Activated CD8-positive, alpha-beta T cell treated with anti-CD3 and anti-CD28 coated beads, Interleukin-2, amount 10 ng/mL, durations not matched to agents 7 days and 5 days (primary cell): ENCODE results near the gene SOX15. TPM values are rescaled to one million over a fixed set of nuclear protein-coding genes. Genes with fewer than 3 reads are reported as not detected.
A peak's percentile ranks its signal among the peaks of the same experiment; 100 is the strongest.
"Not testable (repeated sequence)": the region's sequence is repeated elsewhere in the genome, so short reads cannot be mapped to it uniquely, and the experiment has no call there.

Experiments
- ATAC-seq: fragments of 150-1000 bp; cut with Tn5 transposase; one replicate; pipeline ENCODE4 v1.10.0; 2021; ENCODE audit warnings: moderate library complexity
- CTCF ChIA-PET: fragments of 350-600 bp; sonication (Branson Sonifier 250); formaldehyde crosslinking; loops from one replicate; lab custom pipeline; 2021; ENCODE audit warnings: antibody characterized with exemption; lab: Charles Lee
- POLR2A ChIA-PET: fragments of 350-600 bp; sonication (Branson Sonifier 250); formaldehyde crosslinking; loops from one replicate; lab custom pipeline; 2021; ENCODE audit warnings: antibody characterized with exemption; lab: Charles Lee
- DNase-seq: peaks from one replicate; pipeline ENCODE4 v3.0.0-alpha.2; 2020
- H3K27ac Mint-ChIP-seq: one replicate; pipeline ENCODE4 v1.8.0; 2021; ENCODE audit warnings: mild to moderate bottlenecking, mixed read lengths
- H3K27me3 Mint-ChIP-seq: one replicate; pipeline ENCODE4 v1.8.0; 2021; ENCODE audit warnings: low read depth, mixed read lengths
- H3K36me3 Mint-ChIP-seq: one replicate; pipeline ENCODE4 v1.8.0; 2021; ENCODE audit warnings: low read depth, mixed read lengths
- H3K4me1 Mint-ChIP-seq: one replicate; pipeline ENCODE4 v1.8.0; 2021; ENCODE audit warnings: low read depth, mixed read lengths
- H3K4me3 Mint-ChIP-seq: one replicate; pipeline ENCODE4 v1.8.0; 2021; ENCODE audit warnings: mild to moderate bottlenecking, mixed read lengths
- H3K9me3 Mint-ChIP-seq: one replicate; pipeline ENCODE4 v1.8.0; 2022; ENCODE audit warnings: mixed read lengths; ENCODE audit not compliant: insufficient read depth
- total RNA-seq, 2 experiments: library from RNA; stranded (reverse); gene quantifications; one replicate each; pipeline ENCODE4 v1.2.3, GENCODE V29; 2021

Gene SOX15
- total RNA-seq, 2 experiments from 2014 or later, result 0.29 to 0.34 TPM

GRCh38 chr17:7626307-7626706 is 36.4 kb upstream of the SOX15 start:
- Mint-ChIP-seq H3K27ac (no peak overlapping the region), H3K4me3 (peak overlapping the region; percentile 89), H3K27me3 (no peaks in the 10 kb centered on the region), H3K36me3 (peaks cover 5% of the 10 kb centered on the region), H3K4me1 (peaks cover 13% of the 10 kb centered on the region), H3K9me3 (no peaks in the 10 kb centered on the region)
- ChIA-PET CTCF (interaction anchor here (1.2 to 5.9 kb wide), 4 partner anchors 24 to 66 kb away, joined by 3 to 49 read pairs (median 4); partner anchors contain the start of genes TP53 and WRAP53), POLR2A (interaction anchor here (0.6 to 9.6 kb wide), 2 partner anchors 61 to 313 kb away, joined by 3 to 101 read pairs; partner anchors contain the start of genes TP53 and WRAP53)
- no peak for DNase-seq
- no peak for ATAC-seq

GRCh38 chr17:7625749-7626148 is 35.9 kb upstream of the SOX15 start:
- not testable (repeated sequence) for H3K27ac Mint-ChIP-seq, H3K9me3 Mint-ChIP-seq, H3K4me3 Mint-ChIP-seq, H3K27me3 Mint-ChIP-seq, H3K36me3 Mint-ChIP-seq, DNase-seq, ATAC-seq
- CTCF ChIA-PET, result interaction anchor here (5.9 kb wide), 1 partner anchor 61 kb away, joined by 49 read pairs; the partner anchor contains the start of genes TP53 and WRAP53
- peaks cover 13% of the 10 kb centered on the region for H3K4me1 Mint-ChIP-seq
- POLR2A ChIA-PET, result interaction anchor here (0.6 to 9.6 kb wide), 2 partner anchors 61 to 312 kb away, joined by 3 to 101 read pairs; partner anchors contain the start of genes TP53 and WRAP53

- no peak overlapping the region for H3K4me3 Mint-ChIP-seq
- H3K27ac Mint-ChIP-seq, result no peak overlapping the region
- H3K36me3 Mint-ChIP-seq, result peaks cover 5% of the 10 kb centered on the region
- peaks cover 13% of the 10 kb centered on the region for H3K4me1 Mint-ChIP-seq
- DNase-seq, result no peak
- H3K9me3 Mint-ChIP-seq, result no peaks in the 10 kb centered on the region
- peaks cover 2% of the 10 kb centered on the region for H3K27me3 Mint-ChIP-seq
- no peak for ATAC-seq
- CTCF ChIA-PET, result interaction anchor here (1.2 to 5.9 kb wide), 2 partner anchors 9 to 63 kb away, joined by 3 to 49 read pairs; partner anchors contain the start of genes TP53 and WRAP53
- POLR2A ChIA-PET, result no interaction called here
Observed at GRCh38 chr17:7623661-7624060, 33.8 kb upstream of the SOX15 start.

- H3K4me3 Mint-ChIP-seq, result no peak overlapping the region
- no peaks in the 10 kb centered on the region for H3K4me1 Mint-ChIP-seq
- no peaks in the 10 kb centered on the region for H3K36me3 Mint-ChIP-seq
- no peak for DNase-seq
- no peak for ATAC-seq
- no peak overlapping the region for H3K27ac Mint-ChIP-seq
- H3K27me3 Mint-ChIP-seq, result peaks cover 2% of the 10 kb centered on the region
- POLR2A ChIA-PET, result interaction anchor here (1.1 kb wide), 1 partner anchor 66 kb away, joined by 3 read pairs; no protein-coding TSS in a partner anchor
- CTCF ChIA-PET, result no interaction called here
- no peaks in the 10 kb centered on the region for H3K9me3 Mint-ChIP-seq
Observed at GRCh38 chr17:7620835-7621234, 30.9 kb upstream of the SOX15 start.

- DNase-seq (no peak), ATAC-seq (no peak)
- Mint-ChIP-seq H3K27ac (no peak overlapping the region), H3K4me1 (peaks cover 5% of the 10 kb centered on the region), H3K9me3 (no peaks in the 10 kb centered on the region), H3K4me3 (no peak overlapping the region), H3K36me3 (peaks cover 2% of the 10 kb centered on the region), H3K27me3 (peaks cover 2% of the 10 kb centered on the region)
- POLR2A ChIA-PET, result no interaction called here
- CTCF ChIA-PET, result interaction anchor here (1.3 kb wide), 1 partner anchor 10 kb away, joined by 4 read pairs; no protein-coding TSS in a partner anchor
Observed at GRCh38 chr17:7618608-7619007, 28.7 kb upstream of the SOX15 start.

GRCh38 chr17:7615265-7615747 is 25.4 kb upstream of the SOX15 start:
- peak overlapping the region; percentile 85 for H3K27ac Mint-ChIP-seq
- POLR2A ChIA-PET, result interaction anchor here (0.6 to 4.4 kb wide), 6 partner anchors 13 to 72 kb away, joined by 3 to 50 read pairs (median 3); partner anchors contain the start of genes SAT2, TP53 and WRAP53
- peak overlapping the region; percentile 83 for H3K4me3 Mint-ChIP-seq
- no peaks in the 10 kb centered on the region for H3K9me3 Mint-ChIP-seq
- H3K27me3 Mint-ChIP-seq, result peaks cover 2% of the 10 kb centered on the region
- CTCF ChIA-PET, result interaction anchor here (0.7 to 3.2 kb wide), 14 partner anchors 13 to 570 kb away, joined by 3 to 47 read pairs (median 4); partner anchors contain the start of genes MPDU1, SAT2, SENP3 and SHBG
- ATAC-seq (no peak), DNase-seq (no peak)
- H3K4me1 Mint-ChIP-seq, result peaks cover 25% of the 10 kb centered on the region
- H3K36me3 Mint-ChIP-seq, result peaks cover 20% of the 10 kb centered on the region

GRCh38 chr17:7614425-7615264 is 24.8 kb upstream of the SOX15 start, which contains the start of gene FXR2:
Gene FXR2, minus strand, starts transcription at chr17:7614897. Its CDS starts 365 bp downstream, at chr17:7614532.
- peak; percentile 97 for ATAC-seq
- POLR2A ChIA-PET, result interaction anchor here (0.6 to 4.4 kb wide), 8 partner anchors 13 to 72 kb away, joined by 3 to 50 read pairs (median 3); partner anchors contain the start of genes MPDU1, SAT2, TP53 and WRAP53
- Mint-ChIP-seq H3K36me3 (peaks cover 21% of the 10 kb centered on the region), H3K4me3 (peak within 1 kb of the TSS; percentile 83), H3K27me3 (peaks cover 2% of the 10 kb centered on the region), H3K27ac (peak within 1 kb of the TSS; percentile 85), H3K4me1 (peaks cover 25% of the 10 kb centered on the region), H3K9me3 (no peaks in the 10 kb centered on the region)
- peak; percentile 100 for DNase-seq
- CTCF ChIA-PET, result interaction anchor here (0.5 to 3.2 kb wide), 19 partner anchors 10 to 569 kb away, joined by 3 to 47 read pairs (median 4); partner anchors contain the start of genes MPDU1, SAT2, SENP3 and SHBG

GRCh38 chr17:7613769-7614424 is 24.0 kb upstream of the SOX15 start:
- DNase-seq (no peak), ATAC-seq (no peak)
- ChIA-PET CTCF (interaction anchor here (0.8 to 3.2 kb wide), 10 partner anchors 10 to 568 kb away, joined by 3 to 47 read pairs (median 4); partner anchors contain the start of genes ATP1B2, MPDU1, TP53 and WRAP53), POLR2A (interaction anchor here (0.6 to 4.4 kb wide), 5 partner anchors 29 to 130 kb away, joined by 3 to 50 read pairs (median 3); partner anchors contain the start of genes MPDU1, POLR2A, TP53 and WRAP53)
- Mint-ChIP-seq H3K4me1 (peaks cover 25% of the 10 kb centered on the region), H3K36me3 (peaks cover 21% of the 10 kb centered on the region), H3K27ac (peak overlapping the region; percentile 84), H3K27me3 (peaks cover 2% of the 10 kb centered on the region), H3K9me3 (no peaks in the 10 kb centered on the region), H3K4me3 (peak overlapping the region; percentile 81)

- no peaks in the 10 kb centered on the region for H3K9me3 Mint-ChIP-seq
- H3K27ac Mint-ChIP-seq, result no peak overlapping the region
- ChIA-PET CTCF (interaction anchor here (0.7 to 1.9 kb wide), 5 partner anchors 11 to 177 kb away, joined by 3 to 6 read pairs (median 3); partner anchors contain the start of genes SAT2, TMEM102 and TP53), POLR2A (interaction anchor here (0.8 to 4.4 kb wide), 2 partner anchors 28 to 75 kb away, joined by 4 to 50 read pairs; partner anchors contain the start of genes MPDU1, TP53 and WRAP53)
- peaks cover 21% of the 10 kb centered on the region for H3K36me3 Mint-ChIP-seq
- DNase-seq (no peak), ATAC-seq (no peak)
- no peaks in the 10 kb centered on the region for H3K27me3 Mint-ChIP-seq
- peak overlapping the region; percentile 12 for H3K4me3 Mint-ChIP-seq
- peaks cover 25% of the 10 kb centered on the region for H3K4me1 Mint-ChIP-seq
Observed at GRCh38 chr17:7612294-7612640, 22.4 kb upstream of the SOX15 start.

- ChIA-PET CTCF (interaction anchor here (0.7 to 1.9 kb wide), 6 partner anchors 11 to 176 kb away, joined by 3 to 6 read pairs (median 3); partner anchors contain the start of genes SAT2, TMEM102 and TP53), POLR2A (interaction anchor here (0.8 to 4.4 kb wide), 2 partner anchors 28 to 75 kb away, joined by 4 to 50 read pairs; partner anchors contain the start of genes MPDU1, TP53 and WRAP53)
- peaks cover 21% of the 10 kb centered on the region for H3K36me3 Mint-ChIP-seq
- no peak for DNase-seq
- no peaks in the 10 kb centered on the region for H3K9me3 Mint-ChIP-seq
- no peak for ATAC-seq
- H3K27me3 Mint-ChIP-seq, result no peaks in the 10 kb centered on the region
- H3K4me3 Mint-ChIP-seq, result no peak overlapping the region
- peaks cover 25% of the 10 kb centered on the region for H3K4me1 Mint-ChIP-seq
- no peak overlapping the region for H3K27ac Mint-ChIP-seq
Observed at GRCh38 chr17:7611635-7612293, 21.9 kb upstream of the SOX15 start.
